ENCODE data around the gene BCAS3. TPM values are rescaled to one million over a fixed set of nuclear protein-coding genes. Genes with fewer than 3 reads are reported as not detected.

BCAS3 gene
- total and polyA plus RNA-seq, 2 donors (not counting 1 experiment from before 2014, with no cell fraction given), result 13.9 to 73.4 TPM

DNA sequence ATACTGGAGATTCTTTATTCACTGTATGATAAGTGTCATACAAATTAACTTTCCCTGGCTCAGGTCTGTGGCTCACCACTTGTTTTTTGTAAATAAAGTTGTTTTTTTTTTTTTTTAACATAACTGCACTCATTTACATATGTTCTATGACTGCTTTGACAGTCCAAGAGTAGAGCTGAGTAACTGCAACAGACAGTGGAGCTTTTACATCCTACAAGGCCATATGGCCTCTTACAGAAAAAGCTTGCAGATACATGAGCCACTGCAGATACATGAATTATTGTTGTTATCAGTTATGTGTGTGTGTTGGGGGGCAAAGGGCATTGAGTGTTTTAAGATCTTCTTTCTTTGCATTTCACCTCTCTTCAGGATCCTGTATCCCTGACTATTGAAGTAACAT, 311.7 kb downstream of the BCAS3 start:
- H3K9me3 ChIP-seq (ENCODE audit: control extremely low read depth in 1 of 3, control insufficient read depth in 2 of 3, insufficient read depth in 1 of 3, low read length in 2 of 3), result no peaks in the 10 kb centered on the region
- H3K36me3 ChIP-seq (replicated peaks in 1 of 2; ENCODE audit: control extremely low read depth in 1 of 2, control insufficient read depth in 1 of 2, extremely low read depth in 1 of 2, insufficient read depth in 2 of 2, low read length in 1 of 2), result no peaks in the 10 kb centered on the region
- no peak for DNase-seq
- H3K79me2 ChIP-seq (ENCODE audit: control insufficient read depth, insufficient read depth, low read length), result no peaks in the 10 kb centered on the region
- no peak overlapping the region for H3K27ac Mint-ChIP-seq
- H3K4me2 ChIP-seq (replicated peaks; ENCODE audit: low read depth, low read length, poor library complexity, severe bottlenecking), result no peak overlapping the region
- H3K4me3 ChIP-seq (ENCODE audit: control extremely low read depth in 1 of 5, extremely low read depth in 1 of 5, insufficient read depth in 1 of 5, low read depth in 2 of 5, low read length in 4 of 5), result no peak overlapping the region
- no peaks in the 10 kb centered on the region for H4K20me1 ChIP-seq (ENCODE audit: control insufficient read depth, insufficient read depth, low read length, poor library complexity, severe bottlenecking)
- no peak overlapping the region for H3K9ac ChIP-seq (ENCODE audit: low read length)
- ChIA-PET CTCF (no interaction called here), POLR2A (no interaction called here)
- intact Hi-C loops (cut with micrococcal nuclease), result no loop called here
- no peaks in the 10 kb centered on the region for H3K4me1 ChIP-seq (ENCODE audit: control insufficient read depth in 2 of 2, insufficient read depth in 2 of 2, low read length in 2 of 2)
- H3K4me1 Mint-ChIP-seq, result no peaks in the 10 kb centered on the region
- H3K4me3 Mint-ChIP-seq, result no peak overlapping the region
- H3K27me3 ChIP-seq (replicated peaks in 1 of 4; ENCODE audit: control extremely low read depth in 1 of 4, control insufficient read depth in 3 of 4, insufficient read depth in 4 of 4, low read length in 3 of 4), result no peaks in the 10 kb centered on the region
- TF ChIP-seq EZH2 (IDR thresholded peaks at IDR 0.05; ENCODE audit: borderline replicate concordance, insufficient read depth, low read depth, low read length, poor library complexity, severe bottlenecking), result no peak
- TF ChIP-seq, protein P1, sequence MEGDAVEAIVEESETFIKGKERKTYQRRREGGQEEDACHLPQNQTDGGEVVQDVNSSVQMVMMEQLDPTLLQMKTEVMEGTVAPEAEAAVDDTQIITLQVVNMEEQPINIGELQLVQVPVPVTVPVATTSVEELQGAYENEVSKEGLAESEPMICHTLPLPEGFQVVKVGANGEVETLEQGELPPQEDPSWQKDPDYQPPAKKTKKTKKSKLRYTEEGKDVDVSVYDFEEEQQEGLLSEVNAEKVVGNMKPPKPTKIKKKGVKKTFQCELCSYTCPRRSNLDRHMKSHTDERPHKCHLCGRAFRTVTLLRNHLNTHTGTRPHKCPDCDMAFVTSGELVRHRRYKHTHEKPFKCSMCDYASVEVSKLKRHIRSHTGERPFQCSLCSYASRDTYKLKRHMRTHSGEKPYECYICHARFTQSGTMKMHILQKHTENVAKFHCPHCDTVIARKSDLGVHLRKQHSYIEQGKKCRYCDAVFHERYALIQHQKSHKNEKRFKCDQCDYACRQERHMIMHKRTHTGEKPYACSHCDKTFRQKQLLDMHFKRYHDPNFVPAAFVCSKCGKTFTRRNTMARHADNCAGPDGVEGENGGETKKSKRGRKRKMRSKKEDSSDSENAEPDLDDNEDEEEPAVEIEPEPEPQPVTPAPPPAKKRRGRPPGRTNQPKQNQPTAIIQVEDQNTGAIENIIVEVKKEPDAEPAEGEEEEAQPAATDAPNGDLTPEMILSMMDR (IDR thresholded peaks at IDR 0.05), result no peak
- no peak overlapping the region for H2AFZ ChIP-seq (ENCODE audit: insufficient read depth, low read depth, low read length, poor library complexity, severe bottlenecking)
- H3K27me3 Mint-ChIP-seq, result no peaks in the 10 kb centered on the region
- ATAC-seq (ENCODE audit: low read depth), result no peak
- no peak overlapping the region for H3K27ac ChIP-seq (ENCODE audit: low read length in 2 of 2)
- no peaks in the 10 kb centered on the region for H3K9me3 Mint-ChIP-seq (ENCODE audit: insufficient read depth)

DNA sequence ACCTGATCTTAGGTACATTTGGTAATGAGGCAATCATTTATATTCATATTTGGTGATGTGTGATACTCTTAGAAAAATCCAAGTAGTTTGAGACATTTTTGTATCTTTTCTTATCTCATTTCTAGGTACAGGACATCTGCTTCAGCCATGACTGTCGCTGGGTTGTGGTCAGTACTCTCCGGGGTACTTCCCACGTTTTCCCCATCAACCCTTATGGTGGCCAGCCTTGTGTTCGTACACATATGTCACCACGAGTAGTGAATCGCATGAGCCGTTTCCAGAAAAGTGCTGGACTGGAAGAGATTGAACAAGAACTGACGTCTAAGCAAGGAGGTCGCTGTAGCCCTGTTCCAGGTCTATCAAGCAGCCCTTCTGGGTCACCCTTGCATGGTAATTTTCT, 312.2 kb downstream of the BCAS3 start:
- TF ChIP-seq EZH2 (IDR thresholded peaks at IDR 0.05; ENCODE audit: borderline replicate concordance, insufficient read depth, low read depth, low read length, poor library complexity, severe bottlenecking), result no peak
- TF ChIP-seq, protein P1 (IDR thresholded peaks at IDR 0.05), result no peak
- Histone ChIP-seq H3K36me3 (replicated peaks in 1 of 2; ENCODE audit: control extremely low read depth in 1 of 2, control insufficient read depth in 1 of 2, extremely low read depth in 1 of 2, insufficient read depth in 2 of 2, low read length in 1 of 2) (no peaks in the 10 kb centered on the region), H3K27ac (ENCODE audit: low read length in 2 of 2) (no peak overlapping the region), H3K9ac (ENCODE audit: low read length) (no peak overlapping the region), H3K27me3 (replicated peaks in 1 of 4; ENCODE audit: control extremely low read depth in 1 of 4, control insufficient read depth in 3 of 4, insufficient read depth in 4 of 4, low read length in 3 of 4) (no peaks in the 10 kb centered on the region), H3K9me3 (ENCODE audit: control extremely low read depth in 1 of 3, control insufficient read depth in 2 of 3, insufficient read depth in 1 of 3, low read length in 2 of 3) (no peaks in the 10 kb centered on the region), H4K20me1 (ENCODE audit: control insufficient read depth, insufficient read depth, low read length, poor library complexity, severe bottlenecking) (no peaks in the 10 kb centered on the region), H3K4me1 (ENCODE audit: control insufficient read depth in 2 of 2, insufficient read depth in 2 of 2, low read length in 2 of 2) (no peaks in the 10 kb centered on the region), H3K4me3 (ENCODE audit: control extremely low read depth in 1 of 5, extremely low read depth in 1 of 5, insufficient read depth in 1 of 5, low read depth in 2 of 5, low read length in 4 of 5) (no peak overlapping the region), H3K4me2 (replicated peaks; ENCODE audit: low read depth, low read length, poor library complexity, severe bottlenecking) (no peak overlapping the region), H3K79me2 (ENCODE audit: control insufficient read depth, insufficient read depth, low read length) (no peaks in the 10 kb centered on the region), H2AFZ (ENCODE audit: insufficient read depth, low read depth, low read length, poor library complexity, severe bottlenecking) (no peak overlapping the region)
- DNase-seq (no peak), ATAC-seq (ENCODE audit: low read depth) (no peak)
- Mint-ChIP-seq H3K9me3 (ENCODE audit: insufficient read depth) (no peaks in the 10 kb centered on the region), H3K4me1 (no peaks in the 10 kb centered on the region), H3K4me3 (no peak overlapping the region), H3K27me3 (no peaks in the 10 kb centered on the region), H3K27ac (no peak overlapping the region)
- ChIA-PET POLR2A (no interaction called here), CTCF (no interaction called here)
- WGBS (ENCODE audit: insufficient coverage), result 85% methylated on average over 9 of the region's 9 CpGs
- intact Hi-C loops (cut with micrococcal nuclease), result no loop called here
